GM06990 (cell line): ENCODE data around the gene CHKB.

Experiments
- DNase-seq: peaks from one replicate; pipeline ENCODE4 v3.0.0-alpha.2; 2011; ENCODE audit not compliant: insufficient read length; ENCODE audit errors: extremely low read depth
- H3K27me3 ChIP-seq: replicated peaks from 2 replicates; pipeline ENCODE4 v1.6.0; 2011; ENCODE audit warnings: low read length; ENCODE audit not compliant: control insufficient read depth, insufficient read depth
- H3K36me3 ChIP-seq: 2 replicates; pipeline ENCODE4 v1.5.1; 2011; ENCODE audit warnings: low read length; ENCODE audit not compliant: control insufficient read depth, insufficient read depth
- H3K4me3 ChIP-seq: replicated peaks from 2 replicates; pipeline ENCODE4 v1.5.1; 2011; ENCODE audit warnings: low read depth, mild to moderate bottlenecking, control low read depth, low read length
- CTCF ChIP-seq: IDR thresholded peaks from 2 replicates; pipeline ENCODE4 v1.5.1; 2011; ENCODE audit warnings: low read length, control low read depth, mild to moderate bottlenecking, inconsistent platforms; ENCODE audit not compliant: insufficient read depth, poor library complexity, severe bottlenecking

Gene CHKB

GRCh38 chr22:50605613-50606074 is 23.0 kb upstream of the CHKB start:
- Histone ChIP-seq H3K27me3 (peaks cover 5% of the 10 kb centered on the region), H3K4me3 (no peak overlapping the region), H3K36me3 (no peaks in the 10 kb centered on the region)
- no peak for DNase-seq
- no peak for TF ChIP-seq CTCF

DNA sequence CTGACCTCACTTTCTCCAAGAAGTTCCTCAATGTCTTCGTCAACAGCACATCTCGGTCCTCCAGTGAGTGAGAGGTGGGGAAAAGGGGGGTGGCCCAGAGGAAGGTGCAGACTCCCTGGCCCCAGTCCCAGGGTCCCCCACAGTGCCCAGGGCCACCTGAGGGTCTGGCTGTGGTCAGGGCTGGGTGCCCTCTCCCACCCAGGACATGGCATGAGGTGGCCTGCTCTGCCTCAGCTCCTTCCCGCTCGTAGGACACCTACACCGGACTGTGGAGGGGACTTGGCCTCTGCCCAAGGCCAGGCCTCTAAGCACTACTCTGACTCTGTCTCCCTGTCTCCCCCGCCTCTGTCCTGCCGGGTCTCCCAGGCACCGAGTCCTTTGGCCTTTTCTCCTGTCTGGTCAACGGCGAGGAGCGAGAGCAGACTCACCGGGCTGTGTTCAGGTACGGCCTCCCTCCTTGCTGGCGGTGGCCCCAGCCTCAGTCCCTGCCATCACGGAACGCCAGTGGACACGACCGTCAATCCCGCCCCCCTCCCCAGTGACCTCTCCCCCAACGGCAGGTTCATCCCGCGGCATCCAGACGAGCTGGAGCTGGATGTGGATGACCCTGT is 22.5 kb upstream of the CHKB start:
- DNase-seq, result no peak
- no peak overlapping the region for H3K4me3 ChIP-seq
- H3K27me3 ChIP-seq, result peaks cover 5% of the 10 kb centered on the region
- H3K36me3 ChIP-seq, result no peaks in the 10 kb centered on the region
- no peak for TF ChIP-seq CTCF

- Histone ChIP-seq H3K27me3 (peaks cover 5% of the 10 kb centered on the region), H3K36me3 (no peaks in the 10 kb centered on the region), H3K4me3 (no peak overlapping the region)
- TF ChIP-seq CTCF, result no peak
- no peak for DNase-seq
Measured at GRCh38 chr22:50604256-50605001, 21.8 kb upstream of the CHKB start.

- no peak for DNase-seq
- no peak for TF ChIP-seq CTCF
- H3K36me3 ChIP-seq, result no peaks in the 10 kb centered on the region
- no peak overlapping the region for H3K4me3 ChIP-seq
- H3K27me3 ChIP-seq, result peaks cover 5% of the 10 kb centered on the region
Measured at GRCh38 chr22:50603511-50604255, 21.0 kb upstream of the CHKB start.

DNA sequence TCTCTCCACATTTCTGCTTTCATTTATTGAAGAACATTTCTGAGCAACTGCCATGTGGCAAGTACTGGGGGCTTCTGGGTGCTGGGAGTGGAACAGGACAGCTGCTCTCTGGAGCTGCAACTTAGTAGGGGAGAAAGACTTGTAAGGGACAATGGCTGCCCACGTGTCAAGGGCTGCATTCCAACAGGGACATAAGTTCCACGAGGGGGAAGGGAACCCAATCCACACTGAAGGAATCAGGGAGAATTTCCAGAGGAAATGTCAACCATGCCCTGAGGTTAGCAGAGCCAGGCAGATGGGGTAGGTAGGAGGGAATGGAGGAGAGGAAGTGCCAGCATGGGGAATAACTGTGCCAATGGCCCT is 19.7 kb upstream of the CHKB start:
- H3K27me3 ChIP-seq, result peaks cover 3% of the 10 kb centered on the region
- TF ChIP-seq CTCF, result no peak
- H3K36me3 ChIP-seq, result no peaks in the 10 kb centered on the region
- H3K4me3 ChIP-seq, result no peak overlapping the region
- no peak for DNase-seq
